ENCODE measurements around the gene CUBN.
A peak's percentile ranks its signal among the peaks of the same experiment; 100 is the strongest.

The CUBN gene

DNA sequence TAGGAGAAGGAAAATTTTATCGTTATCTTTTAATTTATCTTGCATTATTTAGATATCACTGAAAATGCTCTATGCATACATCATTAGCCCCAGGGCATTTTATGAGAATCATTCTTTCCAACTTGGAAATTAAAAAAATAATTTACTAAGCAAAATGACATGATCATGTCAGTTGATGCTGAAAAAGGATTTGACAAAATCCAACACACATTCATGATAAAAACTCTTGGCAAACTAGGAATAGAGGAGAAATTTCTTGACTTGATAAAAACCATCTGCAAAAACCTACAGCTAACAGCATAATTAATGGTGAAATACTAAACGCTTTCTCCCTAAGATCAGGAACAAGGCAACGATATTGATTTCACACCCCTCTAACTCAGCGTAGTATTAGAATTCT is 272.2 kb downstream of the CUBN start:
- Mint-ChIP-seq H3K27ac (no peak overlapping the region), H3K27me3 (peaks cover 0 to 1% of the 10 kb centered on the region in 2 donors), H3K4me1 (no peaks in the 10 kb centered on the region), H3K36me3 (peaks cover 0 to 2% of the 10 kb centered on the region in 2 donors), H3K9me3 (peaks cover 1 to 5% of the 10 kb centered on the region in 2 donors), H3K4me3 (no peak overlapping the region)
- DNase-seq (no peak), ATAC-seq (replicated peaks) (no peak)

DNA sequence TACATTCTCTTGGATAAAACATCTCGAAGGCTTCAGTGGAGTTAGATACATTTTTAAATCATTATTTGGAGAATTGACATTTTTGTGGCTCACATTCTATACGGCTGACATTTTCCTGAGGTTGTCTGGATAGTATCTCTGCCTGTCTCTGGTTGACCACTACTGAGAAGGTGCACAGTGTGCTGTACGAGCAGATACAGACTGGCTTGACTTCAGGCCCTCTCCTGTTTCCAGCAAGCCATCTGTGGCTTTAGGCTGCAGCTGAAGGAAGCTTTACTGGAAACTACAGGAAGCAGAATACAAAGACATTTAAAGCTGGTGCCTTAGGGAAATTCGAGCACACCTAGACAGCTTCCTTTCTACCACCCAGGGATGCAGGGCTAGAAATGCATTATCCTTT is 273.0 kb downstream of the CUBN start:
- Mint-ChIP-seq H3K4me1 (no peaks in the 10 kb centered on the region), H3K4me3 (no peak overlapping the region), H3K36me3 (peaks cover 0 to 2% of the 10 kb centered on the region in 2 donors), H3K27ac (no peak overlapping the region), H3K27me3 (peaks cover 0 to 4% of the 10 kb centered on the region in 2 donors), H3K9me3 (peaks cover 1 to 5% of the 10 kb centered on the region in 2 donors)
- no peak for DNase-seq
- ATAC-seq (replicated peaks): no peak

DNA sequence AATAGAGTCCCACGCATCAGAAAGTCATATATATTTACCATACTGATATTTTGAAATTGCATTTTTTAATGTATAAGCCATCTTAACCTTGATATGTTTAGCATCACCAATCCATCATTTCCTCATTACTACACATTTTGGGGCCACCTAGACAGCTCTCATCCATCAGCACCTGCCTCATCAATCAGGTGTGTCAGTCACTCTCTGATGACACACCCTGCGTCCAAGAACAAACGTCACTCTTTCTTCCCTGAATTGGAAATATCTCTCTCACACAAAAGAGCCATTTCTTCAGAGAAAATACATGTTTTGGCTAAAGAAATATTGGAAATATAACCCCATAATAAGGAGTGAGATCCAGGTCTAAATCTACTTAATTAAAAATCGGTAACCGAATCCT is 273.5 kb downstream of the CUBN start:
- DNase-seq: no peak
- Mint-ChIP-seq H3K27ac (no peak overlapping the region), H3K4me1 (no peaks in the 10 kb centered on the region), H3K27me3 (peaks cover 0 to 4% of the 10 kb centered on the region in 2 donors), H3K4me3 (no peak overlapping the region), H3K9me3 (peaks cover 1 to 5% of the 10 kb centered on the region in 2 donors), H3K36me3 (peaks cover 0 to 2% of the 10 kb centered on the region in 2 donors)
- no peak for ATAC-seq (replicated peaks)

DNA sequence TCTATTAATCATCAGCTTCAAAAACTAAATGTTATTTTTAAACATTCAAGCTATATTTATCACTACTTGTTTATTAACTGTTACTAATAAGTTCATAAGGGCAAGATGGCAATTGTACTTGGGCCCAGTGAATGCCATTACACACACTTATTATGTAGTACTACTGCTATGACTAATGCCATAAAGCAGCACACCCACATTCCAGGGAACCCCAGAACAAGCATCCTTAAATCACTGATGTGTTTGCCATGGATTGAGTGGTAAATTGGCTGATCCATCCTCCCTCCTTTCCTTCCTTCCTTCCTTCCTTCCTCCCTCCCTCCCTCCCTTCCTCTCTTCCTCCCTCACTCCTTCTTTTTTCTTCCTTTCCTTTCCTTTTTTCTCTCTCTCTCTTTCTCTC is 275.0 kb downstream of the CUBN start:
- no peak overlapping the region for H3K27ac Mint-ChIP-seq
- no peak overlapping the region for H3K4me3 Mint-ChIP-seq
- no peaks in the 10 kb centered on the region for H3K9me3 Mint-ChIP-seq
- H3K4me1 Mint-ChIP-seq: no peaks in the 10 kb centered on the region
- peaks cover 0 to 2% of the 10 kb centered on the region in 2 donors for H3K36me3 Mint-ChIP-seq
- ATAC-seq (replicated peaks): no peak
- no peak for DNase-seq
- peaks cover 0 to 4% of the 10 kb centered on the region in 2 donors for H3K27me3 Mint-ChIP-seq

DNA sequence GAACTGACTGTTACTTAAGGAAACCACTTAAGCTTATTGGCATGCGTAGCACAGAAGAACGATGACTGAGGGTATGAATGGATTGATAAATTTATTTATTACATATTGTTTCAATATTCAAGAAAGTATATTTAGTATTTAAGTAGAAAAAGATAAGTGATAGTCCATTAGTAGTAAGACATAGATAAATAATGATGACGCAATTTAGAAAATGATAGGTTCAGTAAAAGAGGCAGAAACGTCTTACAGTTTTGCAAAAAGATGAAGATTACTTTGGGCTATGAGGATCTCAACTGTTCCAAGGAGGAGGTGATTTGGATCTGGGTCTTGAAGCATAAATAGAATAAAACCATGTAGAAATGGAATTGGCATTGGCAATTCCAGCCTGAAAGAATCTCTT is 275.8 kb downstream of the CUBN start:
- Mint-ChIP-seq H3K27me3 (peaks cover 0 to 4% of the 10 kb centered on the region in 2 donors), H3K36me3 (peaks cover 0 to 2% of the 10 kb centered on the region in 2 donors), H3K4me3 (no peak overlapping the region), H3K9me3 (no peaks in the 10 kb centered on the region), H3K27ac (no peak overlapping the region), H3K4me1 (no peaks in the 10 kb centered on the region)
- ATAC-seq (replicated peaks): no peak
- DNase-seq: no peak

DNA sequence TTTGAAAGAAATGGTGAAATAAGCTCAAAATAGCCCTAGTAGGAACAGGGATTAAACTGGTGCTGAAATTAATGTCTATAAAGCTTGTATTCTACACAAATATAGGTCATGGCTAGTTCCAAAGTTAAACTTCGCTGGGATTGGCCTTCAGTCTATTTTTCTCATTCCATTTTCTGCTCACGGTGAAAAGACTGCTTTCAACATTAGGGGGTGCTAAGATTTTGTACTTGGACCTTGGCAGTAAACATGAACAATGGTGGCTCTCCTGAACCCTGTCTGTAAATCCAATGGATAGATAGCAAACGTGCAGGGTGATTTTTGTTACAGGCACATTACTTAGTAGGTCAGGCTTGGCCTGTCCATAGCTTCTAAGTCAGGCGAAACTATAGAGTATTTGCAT is 276.4 kb downstream of the CUBN start:
- ATAC-seq (replicated peaks) (no peak), DNase-seq (no peak)
- Mint-ChIP-seq H3K4me3 (no peak overlapping the region), H3K36me3 (peaks cover 0 to 2% of the 10 kb centered on the region in 2 donors), H3K27me3 (peaks cover 0 to 4% of the 10 kb centered on the region in 2 donors), H3K27ac (no peak overlapping the region), H3K4me1 (no peaks in the 10 kb centered on the region), H3K9me3 (no peaks in the 10 kb centered on the region)

DNA sequence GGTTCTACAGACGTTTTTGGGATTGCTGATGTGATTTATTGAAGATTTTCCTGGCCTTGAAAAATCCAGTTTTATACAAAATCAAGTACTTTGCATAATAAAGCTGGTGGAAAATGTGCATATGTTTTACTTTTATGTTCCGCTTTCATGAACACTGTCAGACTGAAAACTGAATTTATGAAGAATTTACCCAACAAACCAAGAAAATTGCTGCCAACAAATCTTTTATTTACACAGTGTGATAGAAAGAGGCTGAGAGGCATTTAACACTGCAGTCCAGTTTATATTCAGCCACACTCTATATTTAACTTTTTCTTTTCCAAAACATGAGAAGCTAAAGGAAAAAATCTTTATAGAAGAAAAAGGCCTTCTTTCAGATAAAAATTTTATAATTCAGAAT is 277.0 kb downstream of the CUBN start:
- no peak for ATAC-seq (replicated peaks)
- no peak overlapping the region for H3K4me3 Mint-ChIP-seq
- peaks cover 0 to 2% of the 10 kb centered on the region in 2 donors for H3K36me3 Mint-ChIP-seq
- H3K9me3 Mint-ChIP-seq: no peaks in the 10 kb centered on the region
- no peaks in the 10 kb centered on the region for H3K4me1 Mint-ChIP-seq
- peaks cover 0 to 4% of the 10 kb centered on the region in 2 donors for H3K27me3 Mint-ChIP-seq
- no peak for DNase-seq
- no peak overlapping the region for H3K27ac Mint-ChIP-seq

DNA sequence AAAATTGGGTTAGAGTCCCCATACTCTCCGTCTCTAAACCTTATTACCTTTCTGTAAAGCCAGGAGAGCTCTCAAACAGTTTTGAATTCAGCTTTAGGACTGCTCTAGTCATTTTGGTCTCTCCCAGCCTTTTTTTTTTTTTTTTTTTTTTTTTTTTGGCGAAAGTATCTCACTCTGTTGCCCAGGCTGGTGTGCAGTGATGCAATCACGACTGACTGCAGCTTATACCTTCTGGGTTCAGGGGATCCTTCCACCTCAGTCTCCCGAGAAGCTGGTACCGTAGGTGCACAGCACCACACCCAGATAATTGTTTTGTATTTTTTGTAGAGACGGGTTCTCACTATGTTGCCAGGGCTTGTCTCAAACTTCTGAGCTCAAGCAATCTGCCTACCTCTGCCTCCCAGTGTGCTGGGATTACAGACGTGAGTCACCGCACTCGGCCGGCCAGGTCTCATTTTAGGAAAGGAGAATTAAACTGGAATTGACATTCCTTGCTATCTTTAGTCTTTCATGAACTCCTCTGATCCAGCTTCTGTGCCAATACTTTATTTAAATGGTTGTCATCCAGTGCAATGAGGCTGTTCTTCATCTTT is 281.0 kb downstream of the CUBN start:
- ATAC-seq (replicated peaks) (no peak), DNase-seq (no peak)
- peaks cover 0 to 4% of the 10 kb centered on the region in 2 donors for H3K27me3 Mint-ChIP-seq
- H3K9me3 Mint-ChIP-seq: no peaks in the 10 kb centered on the region
- H3K4me3 Mint-ChIP-seq: no peak overlapping the region
- no peak overlapping the region for H3K27ac Mint-ChIP-seq
- H3K4me1 Mint-ChIP-seq: no peaks in the 10 kb centered on the region
- no peaks in the 10 kb centered on the region for H3K36me3 Mint-ChIP-seq

DNA sequence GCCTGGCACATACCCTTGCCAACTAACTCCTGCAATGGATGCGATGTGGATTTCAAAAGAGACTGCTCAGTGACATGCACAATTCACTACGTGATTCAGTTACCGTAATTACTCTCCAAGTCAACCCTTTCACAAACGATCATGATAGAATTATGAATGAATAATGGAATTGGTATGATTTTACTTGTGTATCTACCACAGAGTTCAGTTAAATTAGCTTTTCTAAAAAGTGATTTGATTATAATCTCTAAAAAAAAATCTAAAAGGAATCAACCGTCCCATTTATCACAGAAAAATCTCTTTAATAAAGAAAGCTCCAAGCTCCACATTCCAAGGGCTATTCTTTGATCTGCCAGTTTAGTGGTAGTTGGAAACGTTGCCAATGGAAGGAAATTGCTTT is 282.0 kb downstream of the CUBN start:
- peaks cover 0 to 4% of the 10 kb centered on the region in 2 donors for H3K27me3 Mint-ChIP-seq
- H3K4me3 Mint-ChIP-seq: no peak overlapping the region
- no peaks in the 10 kb centered on the region for H3K9me3 Mint-ChIP-seq
- H3K27ac Mint-ChIP-seq: no peak overlapping the region
- ATAC-seq (replicated peaks) (no peak), DNase-seq (no peak)
- H3K4me1 Mint-ChIP-seq: peaks cover 0 to 1% of the 10 kb centered on the region in 2 donors
- H3K36me3 Mint-ChIP-seq: no peaks in the 10 kb centered on the region

DNA sequence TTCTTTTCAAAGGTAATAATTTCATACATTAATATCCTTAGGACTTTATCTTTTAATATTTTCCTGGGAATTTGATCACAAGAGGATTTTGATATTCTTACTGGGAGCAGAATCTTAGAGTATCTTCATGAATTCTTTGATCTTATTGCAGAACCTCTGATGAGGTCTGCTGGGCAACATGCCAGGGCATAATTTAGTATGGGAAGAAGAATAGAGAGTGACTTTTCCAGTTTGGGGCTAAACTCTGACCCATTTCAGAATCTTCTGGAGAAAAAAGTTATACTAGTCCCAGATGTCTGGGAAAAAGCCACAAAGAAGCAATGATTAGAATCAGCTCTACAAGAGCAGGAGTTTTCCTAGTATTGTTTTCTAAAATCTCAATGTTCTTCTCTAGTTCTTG is 284.4 kb downstream of the CUBN start:
- Mint-ChIP-seq H3K9me3 (no peaks in the 10 kb centered on the region), H3K27ac (no peak overlapping the region), H3K27me3 (no peaks in the 10 kb centered on the region), H3K4me3 (no peak overlapping the region), H3K36me3 (no peaks in the 10 kb centered on the region), H3K4me1 (peaks cover 0 to 1% of the 10 kb centered on the region in 2 donors)
- DNase-seq (no peak), ATAC-seq (replicated peaks) (no peak)

DNA sequence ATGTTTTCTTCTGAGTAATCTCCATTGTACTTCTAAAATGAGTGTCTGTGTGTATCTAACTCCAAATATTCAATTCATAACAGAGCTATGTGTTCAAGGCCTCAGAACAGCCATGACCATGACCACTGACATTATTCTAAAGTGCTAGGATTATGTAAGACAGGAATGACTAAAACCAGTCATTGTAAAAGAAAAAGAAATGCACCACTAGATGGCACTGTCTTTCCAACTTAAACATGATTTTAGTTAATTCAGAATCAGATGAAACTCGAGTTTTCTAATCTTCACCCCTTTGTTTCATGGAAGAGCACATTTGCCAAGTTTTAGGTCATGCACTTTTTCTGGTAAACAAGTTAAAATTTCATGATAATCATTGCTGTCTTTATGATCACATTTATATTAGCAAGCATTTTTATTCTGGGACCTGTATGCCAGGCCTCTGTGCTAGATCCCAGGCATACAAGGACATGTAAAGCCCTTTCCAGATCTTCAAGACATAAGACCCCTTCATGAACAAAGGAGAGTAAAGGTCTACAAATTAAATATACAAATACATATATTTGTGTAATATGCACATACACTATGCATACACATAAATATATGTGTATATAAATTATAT is 286.2 kb downstream of the CUBN start:
- H3K9me3 Mint-ChIP-seq: peaks cover 0 to 1% of the 10 kb centered on the region in 2 donors
- H3K4me1 Mint-ChIP-seq: peaks cover 0 to 1% of the 10 kb centered on the region in 2 donors
- DNase-seq: no peak
- no peak overlapping the region for H3K27ac Mint-ChIP-seq
- peak; percentile 56 to 72 for ATAC-seq (replicated peaks)
- H3K27me3 Mint-ChIP-seq: no peaks in the 10 kb centered on the region
- H3K36me3 Mint-ChIP-seq: peaks cover 0 to 2% of the 10 kb centered on the region in 2 donors
- H3K4me3 Mint-ChIP-seq: no peak overlapping the region

DNA sequence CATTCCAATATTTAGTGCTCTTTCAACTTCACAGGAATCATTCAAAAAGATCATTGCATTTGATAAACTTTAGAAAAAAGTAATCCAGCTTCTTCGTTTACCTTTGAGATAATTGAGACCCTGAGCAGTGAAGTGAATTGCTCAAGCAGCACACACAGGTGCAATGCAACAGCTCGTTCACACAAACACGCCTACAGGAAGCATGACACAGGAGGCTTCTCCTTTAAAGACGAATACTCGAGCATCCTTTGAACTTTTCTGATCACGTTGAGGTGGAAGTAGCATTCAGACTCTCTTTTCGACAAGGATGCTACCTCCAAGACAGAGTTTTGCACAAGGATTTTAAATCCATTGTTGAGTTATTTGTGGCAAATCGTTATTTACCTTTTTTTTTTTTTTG is 294.4 kb downstream of the CUBN start:
- Mint-ChIP-seq H3K4me3 (no peak overlapping the region), H3K4me1 (no peaks in the 10 kb centered on the region), H3K9me3 (peaks cover 0 to 1% of the 10 kb centered on the region in 2 donors), H3K36me3 (peaks cover 0 to 2% of the 10 kb centered on the region in 2 donors), H3K27me3 (peaks cover 0 to 6% of the 10 kb centered on the region in 2 donors), H3K27ac (no peak overlapping the region)
- DNase-seq (no peak), ATAC-seq (replicated peaks) (no peak)

DNA sequence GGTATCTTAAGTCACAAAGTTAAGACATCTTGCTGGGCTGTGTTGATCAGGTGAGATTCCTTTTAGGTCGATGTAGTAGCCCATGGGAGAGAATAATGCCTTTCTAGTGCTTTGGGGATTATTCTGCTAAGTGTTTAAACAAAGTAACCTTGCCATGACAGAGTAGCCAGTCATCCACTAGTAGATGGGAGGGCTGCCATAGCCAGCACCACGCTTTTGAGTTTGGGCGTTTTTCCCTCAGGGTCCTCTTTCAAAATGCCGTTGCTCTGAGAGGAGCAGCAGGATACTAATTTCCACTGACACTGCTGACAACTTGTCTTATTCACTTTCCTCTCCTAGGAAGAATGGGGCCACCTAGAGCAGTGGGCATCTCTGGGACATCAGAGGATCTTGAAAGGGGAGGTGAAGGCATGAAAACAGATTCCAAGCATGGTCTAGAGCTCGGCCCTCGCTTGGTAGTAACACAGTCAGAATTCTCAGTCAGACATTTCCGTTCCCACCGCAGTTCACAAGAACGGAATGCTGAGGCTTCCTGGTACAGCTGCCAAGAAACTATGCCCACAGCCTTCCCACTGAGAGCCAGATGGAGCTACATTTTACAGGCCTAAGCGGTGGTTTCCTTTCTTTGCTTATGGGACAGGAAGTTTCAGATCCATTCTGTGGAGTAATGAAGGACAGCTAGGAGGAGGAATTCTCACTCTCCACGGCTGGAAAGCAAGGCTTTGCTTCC is 297.1 kb downstream of the CUBN start:
- Mint-ChIP-seq H3K4me1 (peaks cover 4 to 8% of the 10 kb centered on the region in 2 donors), H3K27me3 (peaks cover 0 to 6% of the 10 kb centered on the region in 2 donors), H3K36me3 (no peaks in the 10 kb centered on the region), H3K27ac (no peak overlapping the region), H3K9me3 (no peaks in the 10 kb centered on the region), H3K4me3 (no peak overlapping the region)
- ATAC-seq (replicated peaks) (no peak), DNase-seq (no peak)

DNA sequence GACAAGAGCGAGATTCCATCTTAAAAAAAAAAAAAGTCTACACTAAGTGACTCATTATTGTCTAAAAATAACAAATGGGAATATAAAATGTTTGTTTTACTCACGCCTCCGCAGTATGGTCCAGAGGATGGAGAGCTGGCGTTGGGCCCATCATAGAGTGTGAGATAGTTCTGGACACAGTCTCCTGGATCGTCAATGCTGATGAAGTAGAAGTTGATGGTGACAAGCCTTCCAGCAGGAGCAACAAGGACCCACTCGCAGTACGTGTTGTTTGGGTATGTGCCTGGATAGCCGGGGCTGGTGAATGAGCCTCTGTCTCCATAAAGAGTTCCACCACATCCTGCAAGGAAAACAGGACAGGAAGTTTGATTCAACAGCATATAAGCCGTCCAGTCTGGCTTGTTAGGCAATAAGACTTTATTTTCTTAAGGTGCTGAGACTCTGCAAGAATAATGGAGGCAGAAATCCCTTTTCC is 300.9 kb downstream of the CUBN start:
- no peak overlapping the region for H3K27ac Mint-ChIP-seq
- DNase-seq (no peak), ATAC-seq (replicated peaks) (no peak)
- no peak overlapping the region for H3K4me3 Mint-ChIP-seq
- no peaks in the 10 kb centered on the region for H3K36me3 Mint-ChIP-seq
- peaks cover 4 to 8% of the 10 kb centered on the region in 2 donors for H3K4me1 Mint-ChIP-seq
- peaks cover 0 to 6% of the 10 kb centered on the region in 2 donors for H3K27me3 Mint-ChIP-seq
- H3K9me3 Mint-ChIP-seq: no peaks in the 10 kb centered on the region
